ENCODE measurements around the gene TSPAN14. TPM values are rescaled to one million over a fixed set of nuclear protein-coding genes. Genes with fewer than 3 reads are reported as not detected.
"Not testable (repeated sequence)": the region's sequence is repeated elsewhere in the genome, so short reads cannot be mapped to it uniquely, and the experiment has no call there.

TSPAN14 gene
- total and polyA plus RNA-seq, 2 of the 8 experiments (the other 6 are each of a cell fraction or from before 2014, with no cell fraction given), result 47.4 to 57.8 TPM

GRCh38 chr10:80474941-80475340 lies 20.8 kb downstream of the TSPAN14 start (continued):
- TF ChIP-seq CTBP2 (IDR thresholded peaks at IDR 0.05; ENCODE audit: borderline replicate concordance, insufficient read depth, insufficient read length, low read length) (no peak), TAF1 (IDR thresholded peaks at IDR 0.05; ENCODE audit: low read depth, low read length) (no peak)

DNA sequence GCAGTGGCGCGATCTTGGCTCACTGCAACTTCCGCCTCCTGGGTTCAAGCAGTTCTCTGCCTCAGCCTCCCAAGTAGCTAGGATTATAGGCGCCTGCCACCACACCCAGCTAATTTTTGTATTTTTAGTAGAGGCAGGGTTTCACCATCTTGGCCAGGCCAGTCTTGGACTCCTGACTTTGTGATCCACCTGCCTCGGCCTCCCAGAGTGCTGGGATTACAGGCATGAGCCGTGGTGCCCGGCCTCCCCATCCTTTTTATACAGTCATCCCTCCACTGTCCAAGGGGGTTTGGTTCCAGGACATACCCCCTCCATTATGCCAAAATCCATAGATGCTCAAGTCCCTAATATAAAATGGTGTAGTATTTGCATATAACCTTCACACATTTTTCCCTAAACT lies 21.5 kb downstream of the TSPAN14 start:
- H3K79me2 ChIP-seq (ENCODE audit: control insufficient read depth in 1 of 2, insufficient read depth in 2 of 2, low read length in 2 of 2), result peaks cover 0 to 68% of the 10 kb centered on the region in 2 experiments
- H3K79me1 ChIP-seq (ENCODE audit: low read depth, low read length); H3K4me2 ChIP-seq (ENCODE audit: insufficient read depth in 1 of 2, low read depth in 2 of 2, low read length in 2 of 2); H3K4me3 ChIP-seq (ENCODE audit: extremely low read depth in 1 of 4, insufficient read depth in 2 of 4, low read depth in 3 of 4, low read length in 4 of 4); H3K23me2 ChIP-seq (ENCODE audit: low read depth, low read length); H3K9ac ChIP-seq (replicated peaks in 1 of 4; ENCODE audit: extremely low read depth in 1 of 4, low read depth in 3 of 4, low read length in 3 of 4); H3K9me3 ChIP-seq (ENCODE audit: insufficient read depth in 2 of 2, low read depth in 1 of 2, low read length in 1 of 2); H2BK5ac ChIP-seq (ENCODE audit: low read depth, low read length); H3K27me3 ChIP-seq (replicated peaks in 1 of 4; ENCODE audit: control insufficient read depth in 3 of 4, extremely low read depth in 1 of 4, insufficient read depth in 3 of 4, low read length in 3 of 4); DNase-seq (ENCODE audit: low read depth in 1 of 2, low spot score in 2 of 2); H2BK12ac ChIP-seq (ENCODE audit: low read depth, low read length); H3K27ac ChIP-seq (ENCODE audit: low read depth, low read length); H2BK20ac ChIP-seq (ENCODE audit: low read length); H2AFZ ChIP-seq (ENCODE audit: low read length); FAIRE-seq; H2BK120ac ChIP-seq (replicated peaks; ENCODE audit: low read depth, low read length); POLR2A ChIA-PET (ENCODE audit: partially characterized antibody); H4K91ac ChIP-seq (replicated peaks; ENCODE audit: insufficient read length, low read length); H3K4ac ChIP-seq (replicated peaks; ENCODE audit: insufficient read length, low read depth, low read length); H2AK5ac ChIP-seq (ENCODE audit: low read depth, low read length); H3K18ac ChIP-seq (ENCODE audit: extremely low read depth, low read length); H3K56ac ChIP-seq (replicated peaks; ENCODE audit: insufficient read length, low read depth, low read length); H4K8ac ChIP-seq (ENCODE audit: extremely low read depth, insufficient read depth, low read length); H3K14ac ChIP-seq (ENCODE audit: insufficient read length); H3K23ac ChIP-seq (ENCODE audit: insufficient read length); H3K36me3 ChIP-seq (ENCODE audit: control insufficient read depth in 2 of 4, insufficient read depth in 4 of 4, low read length in 3 of 4); H4K5ac ChIP-seq (ENCODE audit: insufficient read length, low read depth, low read length); H2BK15ac ChIP-seq (ENCODE audit: low read length): not testable (repeated sequence)
- H3K4me1 ChIP-seq (replicated peaks in 1 of 4; ENCODE audit: control insufficient read depth in 3 of 4, insufficient read depth in 4 of 4, low read length in 3 of 4), result peaks cover 2 to 18% (median 9%) of the 10 kb centered on the region in 4 experiments; a peak in 6 of 7 replicates
- CTCF ChIA-PET (ENCODE audit: partially characterized antibody), result interaction anchor here (1.2 to 38.4 kb wide), 3 partner anchors 24 to 121 kb away, joined by 9 to 1263 read pairs (median 456); partner anchors contain the start of gene TSPAN14
- 95% methylated on average over 7 of the region's 7 CpGs; no CpG with 5 or more reads in 1 of the 2 experiments for WGBS, 2 experiments (ENCODE audit: extremely low coverage in 1 of 2, insufficient coverage in 1 of 2, insufficient read length in 1 of 2, insufficient replicate concordance in 2 of 2, low coverage in 1 of 2, low lambda C conversion rate in 2 of 2, missing lambda C conversion rate in 1 of 2)
- peaks cover 17 to 32% of the 10 kb centered on the region in 2 experiments for H4K20me1 ChIP-seq (replicated peaks in 1 of 2; ENCODE audit: control insufficient read depth in 1 of 2, insufficient read depth in 2 of 2, low read length in 2 of 2)
